Measurements from ENCODE around the gene STX11.

Gene STX11

GRCh38 chr6:144213315-144213714, 63.0 kb downstream of the STX11 start:
- in situ Hi-C loops (cut with MboI; ENCODE audit: low sequenced_read_pairs), result no loop called here

GRCh38 chr6:144214029-144214428, 63.7 kb downstream of the STX11 start:
- in situ Hi-C loops (cut with MboI; ENCODE audit: low sequenced_read_pairs), result no loop called here

- in situ Hi-C loops (cut with MboI; ENCODE audit: low sequenced_read_pairs), result no loop called here
Observed at GRCh38 chr6:144214622-144215401, 64.5 kb downstream of the STX11 start.

GRCh38 chr6:144215402-144215931, 65.2 kb downstream of the STX11 start:
- in situ Hi-C loops (cut with MboI; ENCODE audit: low sequenced_read_pairs), result no loop called here

GRCh38 chr6:144215932-144216667, 65.8 kb downstream of the STX11 start:
- in situ Hi-C loops (cut with MboI; ENCODE audit: low sequenced_read_pairs), result no loop called here

- in situ Hi-C loops (cut with MboI; ENCODE audit: low sequenced_read_pairs), result no loop called here
Observed at GRCh38 chr6:144216668-144217218, 66.4 kb downstream of the STX11 start.

- in situ Hi-C loops (cut with MboI; ENCODE audit: low sequenced_read_pairs), result no loop called here
Observed at GRCh38 chr6:144217264-144217663, 66.9 kb downstream of the STX11 start.

GRCh38 chr6:144217797-144218196, 67.5 kb downstream of the STX11 start:
- in situ Hi-C loops (cut with MboI; ENCODE audit: low sequenced_read_pairs), result no loop called here

GRCh38 chr6:144219056-144219685, 68.9 kb downstream of the STX11 start:
- in situ Hi-C loops (cut with MboI; ENCODE audit: low sequenced_read_pairs), result no loop called here

GRCh38 chr6:144220031-144220790, 69.9 kb downstream of the STX11 start:
- in situ Hi-C loops (cut with MboI; ENCODE audit: low sequenced_read_pairs), result no loop called here

- in situ Hi-C loops (cut with MboI; ENCODE audit: low sequenced_read_pairs), result no loop called here
Observed at GRCh38 chr6:144223686-144224085, 73.4 kb downstream of the STX11 start.

- in situ Hi-C loops (cut with MboI; ENCODE audit: low sequenced_read_pairs), result no loop called here
Observed at GRCh38 chr6:144231721-144232120, 81.4 kb downstream of the STX11 start.

GRCh38 chr6:144232176-144232831, 82.0 kb downstream of the STX11 start:
- in situ Hi-C loops (cut with MboI; ENCODE audit: low sequenced_read_pairs), result no loop called here

- in situ Hi-C loops (cut with MboI; ENCODE audit: low sequenced_read_pairs), result no loop called here
Observed at GRCh38 chr6:144232832-144233230, 82.5 kb downstream of the STX11 start.

- in situ Hi-C loops (cut with MboI; ENCODE audit: low sequenced_read_pairs), result no loop called here
Observed at GRCh38 chr6:144234399-144234798, 84.1 kb downstream of the STX11 start.

GRCh38 chr6:144234935-144235334, 84.6 kb downstream of the STX11 start:
- in situ Hi-C loops (cut with MboI; ENCODE audit: low sequenced_read_pairs), result no loop called here
